ENCODE measurements around the gene WASF2.

Gene WASF2

DNA sequence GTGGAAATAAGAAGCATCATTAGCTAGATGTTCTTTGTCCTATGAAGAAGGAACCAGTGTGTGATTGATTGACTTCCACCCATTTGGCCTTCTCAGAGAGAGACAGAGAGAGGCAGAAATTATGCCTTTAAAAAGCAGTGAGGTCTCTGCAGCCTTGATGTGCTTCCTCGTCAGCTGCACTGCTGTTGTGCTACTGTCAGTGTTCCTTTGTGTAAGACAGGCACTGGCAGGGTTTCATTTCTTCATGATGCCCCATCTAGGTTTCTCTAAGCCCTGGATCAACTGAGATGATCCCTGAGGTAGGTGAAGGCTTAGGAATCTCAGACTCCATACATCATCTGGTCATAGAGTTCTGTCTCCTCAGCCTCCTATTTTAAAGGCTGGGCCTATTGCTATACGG is 62.6 kb downstream of the WASF2 start:
- Histone ChIP-seq H3K9ac (ENCODE audit: low read length) (no peak overlapping the region), H3K4me2 (ENCODE audit: low read depth, low read length, poor library complexity, severe bottlenecking) (no peak overlapping the region), H3K9me2 (replicated peaks; ENCODE audit: insufficient read depth, low read length) (no peaks in the 10 kb centered on the region), H3K36me3 (ENCODE audit: low read length) (peaks cover 8% of the 10 kb centered on the region), H3K27me3 (ENCODE audit: low read length) (no peaks in the 10 kb centered on the region), H4K20me1 (ENCODE audit: low read depth, low read length) (peaks cover 3% of the 10 kb centered on the region; the same call in 1 of the 2 replicates), H3F3A (ENCODE audit: insufficient read depth) (0 out of 2 replicates have a peak, but pooled peaks cover 4% of the 10 kb centered on the region), H2AFZ (ENCODE audit: low read depth, low read length, severe bottlenecking) (no peak overlapping the region), H3K27ac (ENCODE audit: low read depth, low read length) (no peak overlapping the region), H3K9me3 (ENCODE audit: insufficient read depth, low read length) (no peaks in the 10 kb centered on the region), H3K79me2 (ENCODE audit: insufficient read depth, low read length) (peaks cover 59% of the 10 kb centered on the region), H3K4me3 (ENCODE audit: insufficient read depth, low read length, poor library complexity, severe bottlenecking) (no peak overlapping the region)
- TF ChIP-seq EZH2phosphoT487 (conservative IDR thresholded peaks at IDR 0.05; ENCODE audit: low read length) (no peak), CTCF (IDR thresholded peaks at IDR 0.05; ENCODE audit: insufficient read depth, low read length, poor library complexity, severe bottlenecking) (no peak)

DNA sequence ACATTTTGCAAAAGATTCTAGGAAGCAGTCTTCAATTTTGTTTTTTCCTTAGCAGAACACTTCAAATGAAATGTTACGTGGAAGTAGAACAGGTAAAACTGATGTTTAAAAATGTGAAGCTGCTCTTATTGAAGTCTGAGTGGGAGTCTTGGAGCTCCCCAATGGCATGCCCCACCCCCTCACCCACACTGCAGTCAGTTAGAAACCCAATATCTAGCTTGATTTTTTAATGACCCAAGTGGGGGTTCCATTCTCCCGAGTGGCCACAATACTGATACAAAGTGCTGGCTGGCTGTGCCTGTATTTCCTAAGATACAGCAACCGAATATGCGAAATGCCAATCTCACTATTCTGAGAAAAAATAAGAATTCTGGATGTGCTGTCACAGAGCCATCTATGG is 66.3 kb downstream of the WASF2 start:
- Histone ChIP-seq H3K4me2 (ENCODE audit: low read depth, low read length, poor library complexity, severe bottlenecking) (no peak overlapping the region), H3K4me3 (ENCODE audit: insufficient read depth, low read length, poor library complexity, severe bottlenecking) (no peak overlapping the region), H3K36me3 (ENCODE audit: low read length) (peaks cover 8% of the 10 kb centered on the region), H3K27ac (ENCODE audit: low read depth, low read length) (no peak overlapping the region), H4K20me1 (ENCODE audit: low read depth, low read length) (no peaks in the 10 kb centered on the region), H3K27me3 (ENCODE audit: low read length) (no peaks in the 10 kb centered on the region), H3K9ac (ENCODE audit: low read length) (no peak overlapping the region), H3K9me3 (ENCODE audit: insufficient read depth, low read length) (no peaks in the 10 kb centered on the region), H3K9me2 (replicated peaks; ENCODE audit: insufficient read depth, low read length) (no peaks in the 10 kb centered on the region), H3F3A (ENCODE audit: insufficient read depth) (no peaks in the 10 kb centered on the region), H2AFZ (ENCODE audit: low read depth, low read length, severe bottlenecking) (no peak overlapping the region), H3K79me2 (ENCODE audit: insufficient read depth, low read length) (peaks cover 32% of the 10 kb centered on the region)
- TF ChIP-seq CTCF (IDR thresholded peaks at IDR 0.05; ENCODE audit: insufficient read depth, low read length, poor library complexity, severe bottlenecking) (no peak), EZH2phosphoT487 (conservative IDR thresholded peaks at IDR 0.05; ENCODE audit: low read length) (no peak)

- no peak overlapping the region for H3K4me3 ChIP-seq (ENCODE audit: insufficient read depth, low read length, poor library complexity, severe bottlenecking)
- peak overlapping the region; percentile 8; the same call in 1 of the 2 replicates for H3K9ac ChIP-seq (ENCODE audit: low read length)
- H4K20me1 ChIP-seq (ENCODE audit: low read depth, low read length) = no peaks in the 10 kb centered on the region
- peak overlapping the region; percentile 46 for H3K27ac ChIP-seq (ENCODE audit: low read depth, low read length)
- H3K27me3 ChIP-seq (ENCODE audit: low read length) = no peaks in the 10 kb centered on the region
- peaks cover 12% of the 10 kb centered on the region for H3K79me2 ChIP-seq (ENCODE audit: insufficient read depth, low read length)
- H3K9me2 ChIP-seq (replicated peaks; ENCODE audit: insufficient read depth, low read length) = no peaks in the 10 kb centered on the region
- H2AFZ ChIP-seq (ENCODE audit: low read depth, low read length, severe bottlenecking) = no peak overlapping the region
- peak overlapping the region; percentile 13 for H3K4me2 ChIP-seq (ENCODE audit: low read depth, low read length, poor library complexity, severe bottlenecking)
- no peak for TF ChIP-seq EZH2phosphoT487 (conservative IDR thresholded peaks at IDR 0.05; ENCODE audit: low read length)
- TF ChIP-seq CTCF (IDR thresholded peaks at IDR 0.05; ENCODE audit: insufficient read depth, low read length, poor library complexity, severe bottlenecking) = no peak
- H3K9me3 ChIP-seq (ENCODE audit: insufficient read depth, low read length) = no peaks in the 10 kb centered on the region
- H3F3A ChIP-seq (ENCODE audit: insufficient read depth) = no peaks in the 10 kb centered on the region
- peaks cover 23% of the 10 kb centered on the region; the same call in 1 of the 2 replicates for H3K36me3 ChIP-seq (ENCODE audit: low read length)
Measured at GRCh38 chr1:27418326-27419185, 71.4 kb downstream of the WASF2 start.

Data from SU-DHL-6 (cell line).